ENCODE measurements around the gene COX17. TPM values are rescaled to one million over a fixed set of nuclear protein-coding genes. Genes with fewer than 3 reads are reported as not detected.

COX17 gene, protein sequence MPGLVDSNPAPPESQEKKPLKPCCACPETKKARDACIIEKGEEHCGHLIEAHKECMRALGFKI
- 30.5 and 37.3 TPM in 2 replicates for total RNA-seq

DNA sequence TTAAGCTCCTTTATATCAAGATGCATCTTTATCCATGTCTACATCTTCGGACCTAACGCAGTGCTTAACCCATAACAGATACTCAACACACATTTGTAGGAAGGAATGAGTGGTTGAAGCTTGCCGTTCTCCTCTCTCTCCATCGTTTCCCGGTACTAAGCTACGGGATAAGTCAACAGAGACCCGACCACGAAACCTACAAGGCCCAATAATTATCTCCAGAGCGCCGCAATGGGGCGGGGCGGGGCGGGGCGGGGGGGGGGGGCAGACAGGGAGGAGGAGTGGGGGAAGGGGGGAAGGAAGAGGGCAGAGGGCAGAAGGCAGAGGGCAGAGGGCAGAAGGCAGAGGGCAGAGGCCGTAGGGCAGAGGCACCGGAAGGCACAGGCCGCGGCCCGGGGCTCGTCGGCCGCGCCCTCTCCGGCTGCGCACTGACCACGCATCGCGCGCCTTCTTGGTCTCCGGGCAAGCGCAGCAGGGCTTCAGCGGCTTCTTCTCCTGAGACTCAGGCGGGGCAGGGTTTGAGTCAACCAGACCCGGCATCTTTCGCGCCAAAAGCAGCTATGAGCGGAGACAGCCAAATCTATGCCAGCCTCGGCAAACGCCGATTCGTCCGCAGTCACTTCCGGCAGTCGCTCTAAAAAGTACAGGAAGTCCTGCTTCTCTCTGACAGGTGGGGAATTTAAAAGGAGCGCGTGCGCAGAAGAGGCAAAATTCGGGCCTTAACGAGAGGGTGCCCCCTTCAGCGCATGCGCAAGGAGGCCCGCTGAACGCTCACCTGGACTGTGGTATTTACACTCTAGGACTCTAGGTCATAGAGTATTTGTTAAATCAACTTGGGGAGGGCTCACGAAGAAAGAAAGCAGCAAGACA, at the start of gene COX17:
TSS of gene COX17 (minus strand) at position 636 of the 870 bp plus-strand sequence. CDS start at position 540, 96 bp downstream.

DNA sequence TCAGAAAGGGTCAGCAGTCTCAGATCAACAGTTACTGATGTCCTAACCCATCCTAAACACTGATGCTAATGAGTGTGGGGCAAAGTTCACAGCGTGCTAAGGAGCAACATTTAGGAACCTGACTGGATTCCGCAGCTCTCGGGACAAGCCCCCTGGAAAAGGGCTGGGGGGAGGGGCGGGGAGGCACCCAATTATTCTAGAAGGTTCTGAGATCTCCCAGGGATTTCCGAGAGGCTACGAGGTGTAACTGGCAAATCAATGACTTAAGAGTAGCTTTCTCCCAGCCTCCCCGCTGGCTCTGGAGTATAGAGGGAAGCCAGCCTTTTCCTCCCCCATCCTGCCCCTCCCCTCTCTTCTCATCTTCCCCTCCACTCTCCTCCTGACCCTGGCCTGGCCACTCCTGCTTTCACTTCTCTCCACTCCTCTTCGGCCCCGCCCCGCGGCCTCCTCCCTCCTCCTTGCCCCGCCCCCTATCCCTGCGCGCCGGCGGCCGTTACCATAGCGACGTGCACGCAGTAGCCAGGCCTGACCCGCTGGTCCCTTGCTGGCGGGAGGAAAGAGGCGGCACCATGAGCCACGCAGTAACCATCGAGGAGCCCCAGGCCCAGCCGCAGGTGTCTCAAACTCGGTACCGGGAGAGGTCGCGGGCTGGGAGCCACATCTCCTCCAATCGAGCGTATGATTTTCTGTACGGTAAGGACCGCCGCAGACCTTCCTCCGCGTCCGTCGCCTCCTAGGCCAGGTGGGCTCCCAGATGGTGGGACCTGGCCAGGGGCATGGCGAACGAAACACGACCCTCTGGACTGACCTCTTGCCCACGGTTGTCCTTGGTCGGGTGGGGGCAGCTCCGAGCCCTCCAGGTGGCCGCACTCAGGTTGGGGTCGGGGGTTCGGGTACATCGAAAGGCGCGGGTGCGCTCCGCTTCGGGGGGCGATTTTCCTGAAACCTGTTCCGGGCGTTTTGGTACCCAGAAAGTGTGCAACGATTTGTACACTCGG, 25.6 kb upstream of the COX17 start, which contains the start of gene CFAP91:
TSS of gene CFAP91 (plus strand) at position 493 of the 998 bp plus-strand sequence. CDS start at position 570, 77 bp downstream.

DNA sequence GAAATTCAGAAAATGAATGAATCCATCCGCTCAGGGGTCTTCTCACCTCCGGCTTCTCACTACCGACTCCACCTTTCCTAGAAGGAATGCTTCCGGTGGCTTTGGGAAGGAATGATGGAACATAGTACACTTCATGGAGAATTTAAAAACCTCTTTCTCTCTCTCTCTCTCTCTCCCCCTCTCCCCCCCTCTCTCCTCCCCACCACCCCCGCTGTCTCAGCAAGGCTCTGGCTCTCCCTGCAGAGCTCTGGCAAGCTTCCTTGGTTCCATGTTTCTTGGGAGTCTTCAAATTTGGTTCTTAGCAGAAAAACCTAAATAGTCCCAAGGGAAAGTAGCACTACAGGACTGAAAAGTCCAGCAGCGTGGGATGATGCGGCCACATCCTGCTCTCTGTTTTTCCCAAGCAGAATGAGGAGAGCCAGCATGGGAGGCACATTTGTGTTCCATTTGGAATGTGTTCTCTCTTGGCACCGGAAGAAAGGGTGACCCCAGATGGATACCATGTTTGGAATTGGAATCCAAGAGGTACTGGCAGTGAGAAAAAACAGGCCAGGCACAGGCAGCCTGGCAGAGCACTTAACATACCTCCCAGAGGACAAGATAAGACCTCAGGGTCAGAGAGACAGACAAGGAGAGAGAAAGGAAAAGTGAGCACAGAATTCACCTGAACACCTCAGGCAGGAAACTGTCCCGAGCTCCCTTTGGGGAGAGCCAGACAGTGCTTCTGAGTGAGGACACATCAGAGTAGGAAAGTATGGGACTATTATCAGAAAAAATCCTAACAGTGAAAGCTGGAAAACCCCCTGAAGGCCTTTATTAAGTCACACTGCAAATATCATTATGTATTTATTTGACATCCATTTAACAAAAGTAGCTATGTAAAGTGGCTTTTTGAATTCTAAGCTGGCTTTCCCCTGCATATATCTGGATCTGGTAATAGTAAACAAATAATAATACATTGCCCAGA, 16.4 kb downstream of the COX17 start, which contains the start of gene POPDC2:
TSS of gene POPDC2 (minus strand) at position 116 of the 967 bp plus-strand sequence. CDS start 166 bp downstream, outside the sequence.

Other genes with a start within 250 kb of the COX17 start
- gene TMEM39A, start 213.8 kb downstream of the COX17 start, total RNA-seq = 28.7 and 29.1 TPM in 2 replicates
- gene POGLUT1, start 208.4 kb downstream of the COX17 start, total RNA-seq = 12.2 and 12.6 TPM in 2 replicates
- 57.1 and 57.3 TPM in 2 replicates for gene TIMMDC1, start 178.9 kb downstream of the COX17 start, total RNA-seq
- not detected in 2 replicates for gene CD80, start 117.8 kb downstream of the COX17 start, total RNA-seq
- 0.46 and 1.2 TPM in 2 replicates for gene ADPRH, start 97.9 kb downstream of the COX17 start, total RNA-seq
- gene PLA1A, start 79.5 kb downstream of the COX17 start, total RNA-seq = not detected in 2 replicates
- gene POPDC2, start 16.8 kb downstream of the COX17 start, total RNA-seq = 0.14 and 0.65 TPM in 2 replicates
- gene CFAP91, start 25.6 kb upstream of the COX17 start, total RNA-seq = 0.07 TPM in 1 of 2 replicates, not detected in the other
- gene NR1I2, start 104.7 kb upstream of the COX17 start, total RNA-seq = not detected in 2 replicates

All from airway epithelial cell (primary cell).